GM18870 (cell line): ENCODE data around the gene ABCA3.

ENCODE experiments used
- ATAC-seq: cut with Tn5 transposase; IDR thresholded peaks from one replicate; pipeline ENCODE4 v1.9.1; 2021; ENCODE audit warnings: moderate library complexity; ENCODE audit not compliant: unreplicated experiment

ABCA3 gene

GRCh38 chr16:2317231-2318020 lies 23.1 kb downstream of the ABCA3 start:
- no peak for ATAC-seq

DNA sequence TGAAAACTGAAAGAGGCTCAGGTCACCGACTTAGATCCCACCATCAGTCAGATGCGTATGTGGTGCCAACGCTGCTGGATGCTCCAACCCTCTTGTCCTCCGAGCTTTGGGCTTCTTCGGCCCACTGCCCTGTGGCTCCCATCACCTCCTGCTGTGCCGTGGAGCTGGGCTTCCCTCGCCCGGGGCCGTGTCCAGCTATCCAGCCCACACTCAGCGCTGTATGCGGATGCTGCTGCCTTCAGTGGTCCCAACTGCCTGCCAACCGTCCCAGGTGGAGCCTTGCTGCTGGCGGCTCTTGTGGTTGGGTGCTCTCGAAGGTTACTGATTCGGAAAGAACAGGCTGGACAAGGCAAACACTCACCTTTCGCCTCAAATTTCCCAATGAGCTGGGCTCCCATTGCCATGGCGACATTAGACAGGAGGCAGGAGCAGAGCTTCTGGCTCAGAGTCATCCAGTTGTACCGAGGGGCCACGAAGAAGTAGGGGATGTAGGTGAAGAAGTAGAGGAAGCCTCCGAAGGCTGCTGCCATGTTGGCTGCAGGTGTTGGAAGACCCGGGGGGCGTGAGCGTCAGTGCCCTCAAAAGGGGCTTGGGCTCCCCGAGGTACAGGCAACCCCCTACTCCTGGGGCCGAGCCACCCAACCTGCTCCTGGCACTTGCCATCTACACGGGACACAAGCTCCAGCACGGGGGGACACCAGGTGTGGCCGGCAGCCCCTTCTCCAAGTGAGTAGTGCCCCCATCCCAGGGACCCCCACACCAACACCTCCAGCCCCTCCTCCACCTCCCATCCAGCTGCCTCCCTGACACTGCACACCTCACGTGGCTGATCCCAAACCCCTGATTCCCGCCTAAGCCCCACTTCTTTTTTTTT lies 32.2 kb downstream of the ABCA3 start:
- ATAC-seq: no peak

DNA sequence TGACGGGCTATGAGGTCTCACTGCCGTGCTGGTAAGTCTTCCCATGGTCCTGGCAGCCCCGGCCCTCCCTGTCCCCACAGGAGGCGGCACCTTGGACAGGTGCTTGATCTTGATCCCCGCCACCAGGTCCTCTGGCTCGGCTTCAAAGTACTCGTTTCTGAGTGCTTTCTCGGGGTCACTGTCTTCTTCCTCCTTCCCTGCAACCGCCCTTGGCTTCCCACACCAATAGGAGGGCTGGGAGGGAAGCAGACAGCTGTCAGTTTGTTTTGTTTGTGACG lies 40.7 kb downstream of the ABCA3 start:
- ATAC-seq: no peak

GRCh38 chr16:2299121-2299914 lies 41.2 kb downstream of the ABCA3 start:
- ATAC-seq: no peak

DNA sequence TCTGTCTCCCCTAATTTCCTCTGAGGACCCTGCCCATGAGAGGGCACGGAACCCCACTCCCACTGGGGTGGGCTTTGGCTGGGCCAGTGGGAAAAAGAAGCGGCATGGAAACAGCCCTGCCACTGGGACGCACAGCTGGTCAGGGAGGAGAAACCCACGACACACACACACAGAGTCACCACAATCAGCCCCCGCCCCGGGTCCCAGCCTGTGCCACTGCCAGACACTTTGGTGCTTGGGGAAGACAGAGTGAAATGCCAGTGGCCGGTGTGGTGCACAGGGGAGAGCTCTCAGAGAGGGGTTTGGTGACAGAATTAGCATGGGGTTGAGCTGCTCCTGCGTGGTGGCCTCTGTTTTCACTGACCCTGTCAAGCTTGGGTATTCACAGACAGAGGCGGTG lies 41.9 kb downstream of the ABCA3 start:
- no peak for ATAC-seq

DNA sequence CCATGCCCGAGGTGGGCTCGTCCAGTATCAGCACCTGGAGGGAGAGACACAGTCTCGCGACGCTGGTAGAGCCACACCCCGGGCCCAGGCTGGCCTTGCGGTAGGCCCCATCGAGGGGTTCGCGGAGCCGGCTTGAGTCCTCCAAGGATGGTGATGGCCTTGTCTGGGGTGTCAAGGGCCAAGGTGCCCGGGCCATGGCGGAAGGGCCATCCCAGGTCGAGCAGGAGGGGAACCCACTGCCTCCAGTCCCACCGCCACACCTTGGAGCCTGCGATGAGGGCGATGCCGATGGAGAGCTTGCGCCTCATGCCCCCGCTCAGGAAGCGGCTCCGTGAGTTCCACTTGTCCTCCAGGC lies 43.0 kb downstream of the ABCA3 start:
- no peak for ATAC-seq

DNA sequence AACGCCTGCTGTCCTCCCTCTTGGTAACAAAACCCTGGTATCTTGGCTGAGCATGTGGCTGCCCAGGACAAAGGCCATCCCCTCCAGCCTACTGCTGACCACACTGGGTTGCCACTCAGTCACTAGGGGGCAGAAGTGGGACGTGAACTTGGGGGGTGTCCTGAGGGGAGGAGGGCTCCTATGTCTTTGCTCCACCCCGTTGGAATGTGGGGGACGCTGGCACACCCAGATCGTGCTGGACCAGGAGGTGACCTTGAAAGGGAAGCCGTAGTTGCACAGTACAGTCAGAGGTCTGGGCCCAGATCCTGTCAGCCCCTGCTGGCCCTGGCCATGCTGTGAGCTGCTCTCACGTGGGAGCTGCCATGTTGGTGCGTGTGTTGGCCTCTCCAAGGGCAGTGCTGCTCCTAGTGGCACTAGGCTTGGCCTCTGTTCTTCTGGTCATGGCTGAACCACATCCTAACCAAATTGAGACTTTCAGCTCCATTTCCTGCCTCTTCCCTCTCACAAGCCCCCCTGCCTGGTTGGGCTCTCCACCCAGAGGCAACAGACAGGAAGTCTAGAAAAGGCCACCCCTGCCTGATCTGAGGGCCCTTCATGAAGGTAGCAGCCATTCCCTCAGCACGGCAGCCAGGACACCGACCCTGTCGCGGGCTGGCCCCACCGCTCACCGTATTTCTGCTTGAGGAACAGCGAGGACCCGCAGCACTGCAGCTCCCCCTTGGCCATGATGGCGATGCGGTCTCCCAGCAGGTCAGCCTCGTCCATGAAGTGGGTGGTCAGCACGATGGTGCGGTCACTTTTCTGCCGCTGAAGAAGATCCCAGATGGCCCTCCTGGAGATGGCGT lies 43.6 kb downstream of the ABCA3 start:
- no peak for ATAC-seq

DNA sequence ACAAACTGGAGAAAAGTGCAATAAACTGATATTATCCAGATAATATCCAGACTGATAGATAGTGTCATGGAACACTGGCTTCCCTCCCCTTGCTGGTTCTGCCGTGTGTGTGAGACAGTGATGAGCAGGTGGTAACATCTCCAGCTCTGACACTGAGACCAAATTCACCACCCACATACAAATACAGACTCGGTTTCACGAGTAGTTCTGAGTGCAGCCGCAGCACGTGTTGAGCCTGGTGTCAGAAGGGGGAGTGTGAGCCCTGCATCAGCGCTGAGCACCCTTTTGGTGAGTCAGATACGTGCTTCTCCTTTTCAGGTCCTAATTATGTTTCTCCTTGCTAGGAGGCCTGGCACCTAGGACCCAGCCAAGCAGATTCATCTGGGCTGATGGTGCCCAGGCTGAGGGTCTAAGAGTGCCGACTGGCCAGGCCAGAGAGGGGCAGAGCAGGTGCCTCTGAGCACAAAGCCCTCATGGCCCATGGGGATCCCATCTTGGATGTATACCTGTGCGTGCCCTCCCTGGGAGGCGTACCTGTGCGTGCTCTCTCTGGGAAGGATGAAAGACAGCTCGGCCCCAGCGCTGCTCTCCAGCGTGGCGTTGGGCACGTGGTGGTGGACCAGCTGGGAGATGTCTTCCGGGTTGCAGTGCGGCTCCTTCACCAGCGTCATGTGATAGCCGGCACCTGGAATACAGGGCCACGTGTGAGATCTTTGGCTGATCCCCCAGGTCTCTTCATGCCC lies 45.3 kb downstream of the ABCA3 start:
- no peak for ATAC-seq

DNA sequence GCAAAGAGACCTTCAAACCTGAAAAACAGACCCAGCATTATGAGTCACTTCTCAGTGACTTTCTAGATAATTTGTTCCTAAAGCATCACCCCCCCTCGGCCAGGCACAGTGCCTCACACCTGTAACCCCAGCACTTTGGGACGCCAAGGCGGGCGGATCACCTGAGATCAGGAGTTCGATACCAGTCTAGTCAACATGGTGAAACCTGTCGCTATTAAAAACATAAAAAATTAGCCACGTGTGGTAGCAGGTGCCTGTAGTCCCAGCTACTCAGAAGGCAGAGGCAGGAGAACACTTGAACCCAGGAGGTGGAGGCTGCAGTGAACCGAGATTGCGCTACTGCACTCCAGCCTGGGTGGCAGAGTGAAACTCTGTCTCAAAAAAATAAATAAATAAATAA lies 48.3 kb downstream of the ABCA3 start:
- no peak for ATAC-seq

- ATAC-seq: no peak
Observed at GRCh38 chr16:2289282-2289681, 51.2 kb downstream of the ABCA3 start.

- no peak for ATAC-seq
Observed at GRCh38 chr16:2288726-2289125, 51.8 kb downstream of the ABCA3 start.

- no peak for ATAC-seq
Observed at GRCh38 chr16:2287916-2288547, 52.5 kb downstream of the ABCA3 start.

DNA sequence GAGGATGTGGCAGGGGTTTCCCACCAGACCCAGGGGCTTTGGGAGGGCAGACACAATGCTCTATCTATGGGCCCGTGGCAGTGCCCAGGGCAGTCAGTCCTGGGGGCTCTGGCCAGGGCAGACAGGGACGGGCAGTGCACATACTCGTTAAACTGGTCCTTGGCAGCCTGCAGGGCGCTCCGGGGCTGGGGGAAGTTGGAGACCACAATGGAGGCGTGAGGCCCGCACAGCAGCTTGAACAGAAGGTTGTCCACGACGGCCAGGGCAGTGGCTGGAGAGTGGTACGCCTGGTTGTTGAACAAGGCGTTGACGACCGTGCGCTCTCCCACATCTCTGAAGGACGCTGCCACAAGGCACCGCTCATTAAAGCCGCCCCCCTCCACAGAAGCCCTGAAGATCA lies 54.0 kb downstream of the ABCA3 start:
- no peak for ATAC-seq

GRCh38 chr16:2285731-2286191 lies 54.8 kb downstream of the ABCA3 start:
- no peak for ATAC-seq

GRCh38 chr16:2284797-2285576 lies 55.5 kb downstream of the ABCA3 start:
- no peak for ATAC-seq

DNA sequence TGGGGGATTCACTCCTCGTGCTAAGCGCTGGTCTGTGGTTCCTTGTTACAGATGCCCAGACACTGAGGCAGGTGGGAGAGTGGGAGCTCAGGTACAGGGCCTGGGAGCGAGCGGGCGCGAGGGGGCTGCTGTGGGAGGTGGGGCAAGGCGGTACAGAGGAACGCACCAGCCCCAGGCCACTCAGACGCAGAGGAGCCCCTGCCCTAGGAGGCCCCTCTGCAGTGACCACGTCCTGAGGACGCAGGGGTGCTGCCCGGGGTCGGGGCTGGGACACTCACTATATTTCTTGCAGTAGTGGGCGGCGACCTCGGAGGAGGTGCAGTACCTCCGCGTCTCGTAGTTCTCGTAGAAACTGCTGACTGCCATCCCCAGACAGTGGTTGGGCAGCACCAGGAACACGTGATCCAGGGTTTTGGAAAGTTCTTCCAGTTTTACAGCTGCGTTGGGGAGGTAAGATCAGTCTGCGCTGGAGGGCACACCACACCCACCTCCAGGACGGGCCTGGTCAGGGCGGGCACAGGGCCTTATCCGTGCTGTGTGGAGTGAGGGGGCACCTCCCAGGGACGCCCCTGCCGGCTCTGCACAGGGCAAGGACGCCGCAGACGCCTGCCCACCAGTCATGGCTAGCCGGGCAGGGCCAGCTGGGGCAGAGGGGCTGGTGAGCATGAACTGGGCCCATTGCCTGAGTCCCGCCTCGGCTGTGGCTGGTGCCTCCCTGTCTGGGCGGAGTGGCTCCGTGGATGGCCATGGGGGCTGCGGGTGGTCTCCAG lies 56.3 kb downstream of the ABCA3 start:
- no peak for ATAC-seq

GRCh38 chr16:2282866-2283555 lies 57.5 kb downstream of the ABCA3 start:
- no peak for ATAC-seq
